SK-N-SH treated with all-trans-retinoic acid at 6 μM for 48 hours (cell line): ENCODE measurements around the gene DOK6.

Source experiments
- ATAC-seq: fragments of 200-7000 bp; cut with Tn5 transposase; 3 replicates; pipeline ENCODE4 v1.9.1; 2020; ENCODE audit warnings: mild to moderate bottlenecking, moderate library complexity
- ARNTL ChIP-seq: fragments of 450-650 bp; formaldehyde crosslinking; IDR thresholded peaks from 2 replicates; pipeline ENCODE4 v1.5.0; 2020; ENCODE audit warnings: low read depth, mild to moderate bottlenecking, moderate library complexity, borderline replicate concordance
- BACH2 ChIP-seq: fragments of 250-450 bp; sonication (Bioruptor Pico); IDR thresholded peaks from 2 replicates; pipeline ENCODE4 v1.9.0; 2021; ENCODE audit warnings: mild to moderate bottlenecking, borderline replicate concordance
- CREB5 ChIP-seq: fragments of 250-450 bp; sonication (Bioruptor Pico); IDR thresholded peaks from 2 replicates; pipeline ENCODE4 v1.5.1; 2020; ENCODE audit warnings: low read depth, mild to moderate bottlenecking, moderate library complexity
- CSDC2 ChIP-seq: fragments of 250-450 bp; sonication (Bioruptor Pico); IDR thresholded peaks from 2 replicates; pipeline ENCODE4 v1.5.0; 2020; ENCODE audit warnings: mild to moderate bottlenecking, moderate library complexity
- CSRNP3 ChIP-seq: fragments of 250-450 bp; sonication (Bioruptor Pico); IDR thresholded peaks from 2 replicates; pipeline ENCODE4 v1.5.1; 2021; ENCODE audit warnings: mild to moderate bottlenecking, moderate library complexity
- ESRRG ChIP-seq: fragments of 250-450 bp; sonication (Bioruptor Pico); IDR thresholded peaks from 2 replicates; pipeline ENCODE4 v1.6.1; 2021; ENCODE audit warnings: mild to moderate bottlenecking
- ISL1 ChIP-seq: fragments of 250-450 bp; sonication (Bioruptor Pico); IDR thresholded peaks from 2 replicates; pipeline ENCODE4 v2.1.2; 2022; ENCODE audit warnings: mild to moderate bottlenecking, moderate library complexity
- OSR1 ChIP-seq: fragments of 250-450 bp; sonication (Bioruptor Pico); IDR thresholded peaks from 2 replicates; pipeline ENCODE4 v1.8.0; 2022; ENCODE audit warnings: moderate library complexity, mild to moderate bottlenecking, inconsistent platforms
- PATZ1 ChIP-seq: fragments of 250-450 bp; sonication (Bioruptor Pico); IDR thresholded peaks from 2 replicates; pipeline ENCODE4 v1.8.0; 2020; ENCODE audit warnings: mild to moderate bottlenecking, moderate library complexity, borderline replicate concordance
- POU6F1 ChIP-seq: fragments of 250-450 bp; sonication (Bioruptor Pico); IDR thresholded peaks from 2 replicates; pipeline ENCODE4 v1.8.0; 2021; ENCODE audit warnings: low read depth, mild to moderate bottlenecking, moderate library complexity, borderline replicate concordance
- PPARA ChIP-seq: fragments of 250-450 bp; sonication (Bioruptor Pico); IDR thresholded peaks from 2 replicates; pipeline ENCODE4 v1.5.0; 2020; ENCODE audit warnings: mild to moderate bottlenecking, borderline replicate concordance
- RARB ChIP-seq: fragments of 250-450 bp; sonication (Bioruptor Pico); IDR thresholded peaks from 2 replicates; pipeline ENCODE4 v1.8.0; 2021; ENCODE audit warnings: mild to moderate bottlenecking, moderate library complexity
- SNAI2 ChIP-seq: fragments of 250-450 bp; sonication (Bioruptor Pico); IDR thresholded peaks from 2 replicates; pipeline ENCODE4 v1.5.0; 2020; ENCODE audit warnings: mild to moderate bottlenecking, moderate library complexity
- TCF4 ChIP-seq: fragments of 250-450 bp; sonication (Bioruptor Pico); IDR thresholded peaks from 2 replicates; pipeline ENCODE4 v1.8.0; 2021; ENCODE audit warnings: mild to moderate bottlenecking, moderate library complexity, borderline replicate concordance
- TOX ChIP-seq: fragments of 250-450 bp; sonication (Bioruptor Pico); IDR thresholded peaks from 2 replicates; pipeline ENCODE4 v1.8.0; 2021; ENCODE audit warnings: mild to moderate bottlenecking, moderate library complexity, borderline replicate concordance
- TSHZ2 ChIP-seq: fragments of 250-450 bp; sonication (Bioruptor Pico); IDR thresholded peaks from 2 replicates; pipeline ENCODE4 v1.5.0; 2020; ENCODE audit warnings: mild to moderate bottlenecking, moderate library complexity
- ZC3H10 ChIP-seq: fragments of 250-450 bp; sonication (Bioruptor Pico); IDR thresholded peaks from 2 replicates; pipeline ENCODE4 v1.5.1; 2021; ENCODE audit warnings: mild to moderate bottlenecking, moderate library complexity
- ZFP3 ChIP-seq: fragments of 250-450 bp; sonication (Bioruptor Pico); IDR thresholded peaks from 2 replicates; pipeline ENCODE4 v1.5.0; 2020; ENCODE audit warnings: mild to moderate bottlenecking, moderate library complexity
- ZFP30 ChIP-seq: fragments of 450-650 bp; formaldehyde crosslinking; IDR thresholded peaks from 2 replicates; pipeline ENCODE4 v1.5.0; 2022; ENCODE audit warnings: mild to moderate bottlenecking, moderate library complexity
- ZNF565 ChIP-seq: fragments of 450-650 bp; formaldehyde crosslinking; conservative IDR thresholded peaks from 2 replicates; pipeline ENCODE4 v1.5.0; 2020; ENCODE audit warnings: low read depth, mild to moderate bottlenecking, moderate library complexity
- ZNF70 ChIP-seq: fragments of 450-650 bp; formaldehyde crosslinking; IDR thresholded peaks from 2 replicates; pipeline ENCODE4 v1.5.0; 2020; ENCODE audit warnings: mild to moderate bottlenecking, moderate library complexity
- ZNF8 ChIP-seq: fragments of 450-650 bp; formaldehyde crosslinking; IDR thresholded peaks from 2 replicates; pipeline ENCODE4 v1.5.0; 2020; ENCODE audit warnings: mild to moderate bottlenecking, moderate library complexity

The DOK6 gene

GRCh38 chr18:69586537-69586936 lies 185.8 kb downstream of the DOK6 start:
- no peak for ATAC-seq
- TF ChIP-seq ZFP30 (no peak), ZC3H10 (no peak), ESRRG (no peak), OSR1 (CRISPR knock-in tag) (no peak), TSHZ2 (CRISPR knock-in tag) (no peak), ISL1 (CRISPR knock-in tag) (no peak), ARNTL (CRISPR knock-in tag) (no peak), ZFP3 (CRISPR knock-in tag) (no peak), SNAI2 (CRISPR knock-in tag) (no peak), ZNF565 (CRISPR knock-in tag) (no peak), CSDC2 (CRISPR knock-in tag) (no peak), TCF4 (CRISPR knock-in tag) (no peak), PATZ1 (CRISPR knock-in tag) (no peak), ZNF70 (no peak), CREB5 (CRISPR knock-in tag) (no peak), CSRNP3 (CRISPR knock-in tag) (no peak), RARB (CRISPR knock-in tag) (no peak), ZNF8 (CRISPR knock-in tag) (no peak)

GRCh38 chr18:69588301-69588700 lies 187.6 kb downstream of the DOK6 start:
- ATAC-seq, result no peak
- TF ChIP-seq PPARA (no peak), TCF4 (CRISPR knock-in tag) (no peak), ZFP30 (no peak), TOX (CRISPR knock-in tag) (no peak), BACH2 (CRISPR knock-in tag) (no peak), SNAI2 (CRISPR knock-in tag) (no peak), ZFP3 (CRISPR knock-in tag) (no peak)

GRCh38 chr18:69590150-69590549 lies 189.5 kb downstream of the DOK6 start:
- TF ChIP-seq TCF4 (CRISPR knock-in tag) (no peak), ZFP3 (CRISPR knock-in tag) (no peak), ZNF70 (no peak), ZC3H10 (no peak)
- peak; percentile 58; the same call in 2 of the 3 replicates for ATAC-seq

- ATAC-seq, result no peak
- TF ChIP-seq TCF4 (CRISPR knock-in tag) (no peak), CSRNP3 (CRISPR knock-in tag) (no peak), POU6F1 (CRISPR knock-in tag) (no peak), CSDC2 (CRISPR knock-in tag) (no peak), ZNF8 (CRISPR knock-in tag) (no peak), TSHZ2 (CRISPR knock-in tag) (no peak), ZFP3 (CRISPR knock-in tag) (no peak), ESRRG (no peak)
These were observed 195.7 kb downstream of the DOK6 start for GRCh38 chr18:69596345-69596744.
